IPS-NIHi11 (cell line): ENCODE results near the gene UBAP1L.

ENCODE experiments used
- DNase-seq: peaks from one replicate; pipeline ENCODE4 v3.0.0; 2012; ENCODE audit warnings: mixed read lengths, low spot score

The UBAP1L gene

DNA sequence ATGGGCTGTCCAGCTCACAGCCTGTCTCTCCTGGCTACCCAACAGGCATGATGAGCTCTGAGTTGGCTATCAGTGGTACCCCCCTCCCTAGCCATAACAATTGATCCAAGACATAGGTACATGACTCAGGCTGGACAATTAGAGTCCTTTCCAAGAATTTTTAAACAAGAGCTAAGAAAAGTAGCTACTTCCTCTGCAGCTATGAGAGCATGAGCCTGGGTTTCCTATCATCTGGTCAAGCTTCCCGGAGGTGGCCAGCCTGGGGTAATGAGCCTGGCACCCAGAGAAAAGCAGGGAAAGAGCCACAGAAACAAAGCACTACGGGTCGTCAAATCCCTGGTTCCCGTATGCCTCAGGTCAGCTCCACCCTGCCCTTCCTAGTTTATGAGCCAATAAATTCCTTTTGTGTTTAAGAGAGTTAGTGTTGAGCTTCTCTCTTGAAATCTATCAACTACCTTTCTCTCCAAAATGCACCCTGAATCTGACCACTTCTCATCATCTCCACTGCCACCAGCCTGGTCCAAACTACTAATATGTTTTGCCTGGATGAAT is 72.1 kb downstream of the UBAP1L start:
- no peak for DNase-seq
